Osteocyte (in vitro differentiated cells): ENCODE data around the gene ECE1. TPM values are rescaled to one million over a fixed set of nuclear protein-coding genes. Genes with fewer than 3 reads are reported as not detected.

Source experiments
- DNase-seq: peaks from one replicate; pipeline ENCODE4 v3.0.0; 2021; ENCODE audit warnings: mixed read lengths; ENCODE audit not compliant: unreplicated experiment; ENCODE audit errors: extremely low spot score
- H3K27ac Mint-ChIP-seq: one replicate; pipeline ENCODE4 v1.8.0; 2021; ENCODE audit warnings: mild to moderate bottlenecking, mixed read lengths; ENCODE audit not compliant: unreplicated experiment
- H3K27me3 Mint-ChIP-seq: one replicate; pipeline ENCODE4 v1.8.0; 2021; ENCODE audit warnings: mixed read lengths; ENCODE audit not compliant: unreplicated experiment
- H3K36me3 Mint-ChIP-seq: one replicate; pipeline ENCODE4 v1.8.0; 2021; ENCODE audit warnings: mixed read lengths; ENCODE audit not compliant: unreplicated experiment
- H3K4me1 Mint-ChIP-seq: one replicate; pipeline ENCODE4 v1.8.0; 2021; ENCODE audit warnings: mixed read lengths; ENCODE audit not compliant: unreplicated experiment
- H3K4me3 Mint-ChIP-seq: one replicate; pipeline ENCODE4 v1.8.0; 2021; ENCODE audit warnings: mild to moderate bottlenecking, moderate library complexity, mixed read lengths; ENCODE audit not compliant: unreplicated experiment
- H3K9me3 Mint-ChIP-seq: one replicate; pipeline ENCODE4 v1.8.0; 2021; ENCODE audit warnings: mixed read lengths; ENCODE audit not compliant: unreplicated experiment
- total RNA-seq: library from RNA; stranded (reverse); gene quantifications from 2 replicates; pipeline ENCODE4 v1.2.1, GENCODE V29; 2021
- TF ChIP-seq, protein P1 (sequence below): fragments of 200-600 bp; sonication (generic); IDR thresholded peaks from 2 replicates; pipeline ENCODE4 v1.5.0; 2021; ENCODE audit warnings: antibody characterized with exemption, mild to moderate bottlenecking, moderate library complexity

Gene ECE1
- total RNA-seq, 1 donor from 2014 or later = 217 TPM

DNA sequence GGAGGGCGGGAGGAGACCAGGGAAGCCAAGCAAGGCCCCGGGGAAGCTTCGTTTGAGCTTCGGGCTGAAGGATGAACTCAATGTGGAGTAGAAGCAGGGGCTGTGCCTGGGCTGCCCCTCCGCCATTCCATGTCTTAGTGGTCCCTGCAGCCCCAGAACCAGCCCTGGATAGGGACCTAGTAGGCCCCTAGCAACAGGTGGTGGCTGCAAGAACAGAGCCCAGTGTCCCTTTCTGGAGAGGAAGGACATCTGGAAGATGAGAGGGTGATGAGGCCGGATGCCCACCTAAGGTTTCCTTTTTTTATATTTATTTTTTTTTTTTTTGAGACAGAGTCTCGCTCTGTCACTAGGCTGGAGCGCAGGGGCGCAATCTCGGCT lies 27.2 kb downstream of the ECE1 start:
- H3K27me3 Mint-ChIP-seq = no peaks in the 10 kb centered on the region
- H3K9me3 Mint-ChIP-seq = no peaks in the 10 kb centered on the region
- peaks cover 29% of the 10 kb centered on the region for H3K36me3 Mint-ChIP-seq
- H3K4me3 Mint-ChIP-seq = no peak overlapping the region
- no peak for DNase-seq
- peaks cover 57% of the 10 kb centered on the region for H3K4me1 Mint-ChIP-seq
- H3K27ac Mint-ChIP-seq = peak overlapping the region; percentile 99
- TF ChIP-seq, protein P1, sequence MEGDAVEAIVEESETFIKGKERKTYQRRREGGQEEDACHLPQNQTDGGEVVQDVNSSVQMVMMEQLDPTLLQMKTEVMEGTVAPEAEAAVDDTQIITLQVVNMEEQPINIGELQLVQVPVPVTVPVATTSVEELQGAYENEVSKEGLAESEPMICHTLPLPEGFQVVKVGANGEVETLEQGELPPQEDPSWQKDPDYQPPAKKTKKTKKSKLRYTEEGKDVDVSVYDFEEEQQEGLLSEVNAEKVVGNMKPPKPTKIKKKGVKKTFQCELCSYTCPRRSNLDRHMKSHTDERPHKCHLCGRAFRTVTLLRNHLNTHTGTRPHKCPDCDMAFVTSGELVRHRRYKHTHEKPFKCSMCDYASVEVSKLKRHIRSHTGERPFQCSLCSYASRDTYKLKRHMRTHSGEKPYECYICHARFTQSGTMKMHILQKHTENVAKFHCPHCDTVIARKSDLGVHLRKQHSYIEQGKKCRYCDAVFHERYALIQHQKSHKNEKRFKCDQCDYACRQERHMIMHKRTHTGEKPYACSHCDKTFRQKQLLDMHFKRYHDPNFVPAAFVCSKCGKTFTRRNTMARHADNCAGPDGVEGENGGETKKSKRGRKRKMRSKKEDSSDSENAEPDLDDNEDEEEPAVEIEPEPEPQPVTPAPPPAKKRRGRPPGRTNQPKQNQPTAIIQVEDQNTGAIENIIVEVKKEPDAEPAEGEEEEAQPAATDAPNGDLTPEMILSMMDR = no peak

DNA sequence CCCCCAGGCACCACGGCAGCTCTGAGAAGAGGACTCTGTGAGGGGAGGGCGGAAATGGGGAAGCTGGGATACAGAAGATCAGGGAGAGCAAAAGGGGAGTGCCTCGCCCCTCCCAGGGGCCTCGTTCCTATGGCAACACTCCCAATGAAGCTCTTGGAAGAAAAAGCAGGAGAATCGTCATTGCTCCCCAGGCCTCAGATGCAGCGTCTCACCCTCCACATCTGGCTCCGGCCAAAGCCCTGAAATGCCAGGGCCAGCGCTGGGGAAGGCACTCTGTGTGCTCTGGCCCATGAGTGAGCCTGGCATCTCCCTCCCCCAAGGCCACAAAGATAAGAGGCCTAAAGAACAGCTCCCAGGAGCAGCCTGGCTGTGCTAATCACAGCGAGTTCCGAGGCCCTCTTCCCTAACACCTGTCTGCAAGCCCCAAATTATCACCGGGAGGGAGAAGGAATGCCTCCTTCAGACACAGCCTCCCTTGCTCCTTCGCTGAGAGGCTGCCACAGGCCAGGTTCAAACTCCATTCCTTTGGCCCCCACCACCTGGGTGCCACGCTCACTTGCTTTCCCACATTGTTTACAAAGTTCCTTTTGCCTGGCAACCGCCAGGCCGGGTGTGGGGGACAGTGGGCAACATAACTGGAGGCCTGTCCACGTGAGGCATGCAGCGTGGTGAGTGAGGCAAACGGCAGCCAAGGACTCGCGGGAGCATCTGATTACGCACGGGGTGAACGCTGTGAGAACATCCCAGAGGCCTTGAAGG lies 27.8 kb downstream of the ECE1 start:
- Mint-ChIP-seq H3K27me3 (no peaks in the 10 kb centered on the region), H3K4me3 (peak overlapping the region; percentile 49), H3K27ac (peak overlapping the region; percentile 99), H3K4me1 (peaks cover 54% of the 10 kb centered on the region), H3K36me3 (peaks cover 29% of the 10 kb centered on the region), H3K9me3 (no peaks in the 10 kb centered on the region)
- TF ChIP-seq, protein P1 = no peak
- DNase-seq = no peak

DNA sequence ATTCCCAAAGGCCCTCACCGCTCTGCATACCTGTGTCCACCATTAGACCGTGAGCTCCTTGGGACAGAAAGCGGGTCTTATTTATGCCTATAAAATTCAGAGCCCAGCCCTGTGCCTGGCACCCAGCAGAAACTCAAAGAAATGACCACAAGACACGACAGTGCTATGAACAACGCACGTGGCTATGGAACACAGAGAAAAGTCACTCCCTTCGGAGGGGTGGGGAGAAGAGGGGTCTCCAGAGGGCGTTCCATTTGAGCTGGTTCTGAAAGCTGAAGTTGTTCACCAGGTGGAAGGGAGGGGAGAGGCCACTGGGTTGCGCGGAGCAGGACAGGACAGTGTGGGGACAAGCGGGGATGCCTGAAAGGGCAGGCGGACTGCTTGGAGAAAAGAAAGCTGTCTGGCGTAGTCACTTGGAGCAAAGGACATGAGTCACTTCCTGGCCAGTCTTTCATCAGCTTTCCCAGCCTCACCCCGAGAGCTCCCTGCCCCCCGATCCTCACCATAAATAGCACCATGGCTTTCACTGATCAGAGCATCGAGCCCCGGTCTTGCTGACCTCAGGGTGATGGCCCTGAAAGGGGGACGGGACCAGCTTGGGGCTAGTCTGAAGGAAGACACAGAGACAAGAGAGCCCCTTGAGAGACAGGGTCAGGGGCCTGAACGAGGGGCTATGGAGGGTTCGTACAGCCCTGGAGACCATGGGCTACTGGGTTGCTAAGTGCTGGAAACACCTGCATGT lies 28.5 kb downstream of the ECE1 start:
- peaks cover 25% of the 10 kb centered on the region for H3K36me3 Mint-ChIP-seq
- no peaks in the 10 kb centered on the region for H3K27me3 Mint-ChIP-seq
- peak overlapping the region; percentile 49 for H3K4me3 Mint-ChIP-seq
- peak overlapping the region; percentile 99 for H3K27ac Mint-ChIP-seq
- H3K9me3 Mint-ChIP-seq = no peaks in the 10 kb centered on the region
- H3K4me1 Mint-ChIP-seq = peaks cover 49% of the 10 kb centered on the region
- no peak for DNase-seq
- TF ChIP-seq, protein P1 = no peak

DNA sequence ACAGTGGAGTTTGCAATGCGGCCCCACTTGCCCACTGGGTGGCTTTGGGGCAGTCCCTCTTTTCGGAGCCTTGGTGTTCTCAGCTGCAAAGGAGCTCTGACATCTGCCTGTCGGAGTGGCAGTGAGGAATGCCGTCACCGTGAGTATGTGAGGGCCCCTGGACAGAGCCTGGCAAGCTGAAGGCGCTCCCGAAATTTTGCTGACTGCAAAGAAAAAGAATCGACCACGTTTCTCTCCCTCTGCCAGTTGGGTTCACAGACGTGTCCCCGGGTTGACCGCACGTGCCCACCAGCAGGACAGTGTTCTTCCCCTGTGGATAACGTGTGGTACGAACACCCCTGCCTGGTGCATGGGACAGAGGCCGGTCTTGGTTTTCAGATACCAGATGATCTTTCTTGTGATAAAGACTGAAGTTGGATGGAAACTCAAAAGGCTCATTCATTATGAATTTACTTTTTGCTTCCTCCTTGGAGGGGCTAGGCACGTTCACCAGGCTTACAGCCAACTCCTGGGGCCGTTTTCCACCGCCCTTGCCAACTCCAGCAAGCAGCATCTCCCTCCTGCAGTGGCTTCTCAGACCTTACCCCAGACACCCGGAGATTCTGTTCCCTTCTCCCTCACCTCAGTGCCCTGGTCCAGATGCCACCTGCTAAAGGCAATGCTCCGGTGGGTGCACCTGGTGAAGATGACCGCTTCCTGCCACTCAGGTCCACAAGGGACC lies 29.7 kb downstream of the ECE1 start:
- no peak for DNase-seq
- peaks cover 47% of the 10 kb centered on the region for H3K4me1 Mint-ChIP-seq
- peak overlapping the region; percentile 99 for H3K27ac Mint-ChIP-seq
- H3K4me3 Mint-ChIP-seq = peak overlapping the region; percentile 0
- no peaks in the 10 kb centered on the region for H3K27me3 Mint-ChIP-seq
- TF ChIP-seq, protein P1 = no peak
- H3K9me3 Mint-ChIP-seq = no peaks in the 10 kb centered on the region
- H3K36me3 Mint-ChIP-seq = peaks cover 28% of the 10 kb centered on the region
